ENCODE results near the gene PPP3CA.
"Not testable (repeated sequence)": the region's sequence is repeated elsewhere in the genome, so short reads cannot be mapped to it uniquely, and the experiment has no call there.

The PPP3CA gene

GRCh38 chr4:101000496-101000895 is 346.8 kb downstream of the PPP3CA start:
- DNase-seq (ENCODE audit: low read depth), result no peak

- DNase-seq (ENCODE audit: low read depth), result no peak
These were observed 351.7 kb downstream of the PPP3CA start for GRCh38 chr4:100995671-100996070.

GRCh38 chr4:100995002-100995401 is 352.3 kb downstream of the PPP3CA start:
- not testable (repeated sequence) for DNase-seq (ENCODE audit: low read depth)

GRCh38 chr4:100991332-100992069 is 355.8 kb downstream of the PPP3CA start:
- DNase-seq (ENCODE audit: low read depth), result peak; percentile 62

GRCh38 chr4:100989401-100989800 is 357.9 kb downstream of the PPP3CA start:
- DNase-seq (ENCODE audit: low read depth), result no peak

- DNase-seq (ENCODE audit: low read depth), result no peak
These were observed 358.4 kb downstream of the PPP3CA start for GRCh38 chr4:100988876-100989275.

GRCh38 chr4:100986360-100986868 is 360.9 kb downstream of the PPP3CA start:
- peak; percentile 22 for DNase-seq (ENCODE audit: low read depth)

- DNase-seq (ENCODE audit: low read depth), result no peak
These were observed 361.8 kb downstream of the PPP3CA start for GRCh38 chr4:100985576-100985975.

- DNase-seq (ENCODE audit: low read depth), result peak; percentile 63
These were observed 362.4 kb downstream of the PPP3CA start for GRCh38 chr4:100984901-100985300.

- no peak for DNase-seq (ENCODE audit: low read depth)
These were observed 363.9 kb downstream of the PPP3CA start for GRCh38 chr4:100983426-100983825.

- no peak for DNase-seq (ENCODE audit: low read depth)
These were observed 365.0 kb downstream of the PPP3CA start for GRCh38 chr4:100982345-100982744.

- no peak for DNase-seq (ENCODE audit: low read depth)
These were observed 365.7 kb downstream of the PPP3CA start for GRCh38 chr4:100981447-100982204.

GRCh38 chr4:100979736-100980135 is 367.6 kb downstream of the PPP3CA start:
- DNase-seq (ENCODE audit: low read depth), result no peak

- DNase-seq (ENCODE audit: low read depth), result no peak
These were observed 369.5 kb downstream of the PPP3CA start for GRCh38 chr4:100977746-100978397.

GRCh38 chr4:100977274-100977673 is 370.1 kb downstream of the PPP3CA start:
- DNase-seq (ENCODE audit: low read depth), result no peak
